ENCODE measurements around the gene L3MBTL4. TPM values are rescaled to one million over a fixed set of nuclear protein-coding genes. Genes with fewer than 3 reads are reported as not detected.
A peak's percentile ranks its signal among the peaks of the same experiment; 100 is the strongest.

L3MBTL4 gene
- total RNA-seq, 2 donors from 2014 or later = 4.1 to 10.2 TPM

DNA sequence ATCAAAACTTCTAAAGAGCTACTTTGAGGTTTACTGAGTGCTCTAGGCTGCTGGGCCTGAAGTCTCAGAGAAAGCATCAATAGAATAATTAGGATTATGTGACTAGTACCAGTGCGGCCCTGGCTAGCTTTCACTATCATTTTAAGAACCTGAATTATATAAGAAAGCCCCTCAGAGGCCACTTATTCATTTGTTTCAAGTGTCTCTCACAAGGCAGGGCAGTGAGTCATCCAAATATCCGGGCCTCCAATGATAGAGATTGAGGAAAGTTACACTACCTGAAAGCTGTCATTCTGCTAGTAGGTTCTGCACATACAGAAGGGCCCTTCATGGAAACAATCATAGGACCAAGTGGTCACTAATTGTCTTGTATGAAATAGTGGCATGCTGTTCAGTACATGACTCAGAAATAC, 193.1 kb downstream of the L3MBTL4 start:
- DNase-seq (ENCODE audit: low spot score) = no peak
- H3K9me3 Mint-ChIP-seq = peaks cover 3% of the 10 kb centered on the region
- H3K36me3 Mint-ChIP-seq = peaks cover 11% of the 10 kb centered on the region
- peaks cover 0 to 10% of the 10 kb centered on the region in 2 donors for H3K4me1 Mint-ChIP-seq (ENCODE audit: low read depth in 2 of 2)
- H3K27ac Mint-ChIP-seq = no peak overlapping the region
- no peak overlapping the region for H3K4me3 Mint-ChIP-seq
- H3K27me3 Mint-ChIP-seq = no peaks in the 10 kb centered on the region
- ATAC-seq = peak in 1 of 2 donors; percentile 51

DNA sequence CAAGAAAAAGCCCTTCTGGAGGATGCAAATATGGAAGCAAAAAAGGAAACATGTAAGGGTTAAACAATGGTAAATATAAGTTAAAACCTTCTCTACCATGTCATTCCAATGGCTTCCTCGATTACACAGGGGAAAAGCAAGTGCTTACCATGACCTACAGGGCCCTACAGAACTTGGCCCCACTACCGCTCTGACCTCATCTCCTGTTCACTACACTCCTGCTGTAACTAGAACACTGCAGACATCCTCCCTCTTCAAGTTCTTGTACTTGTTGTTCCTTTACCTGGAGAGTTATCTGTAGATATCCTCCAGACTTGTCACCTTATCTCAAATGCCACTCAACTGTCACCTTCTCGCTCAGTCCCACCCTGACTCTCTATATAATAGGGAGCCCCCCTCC, 194.6 kb downstream of the L3MBTL4 start:
- Mint-ChIP-seq H3K36me3 (peaks cover 8% of the 10 kb centered on the region), H3K4me3 (no peak overlapping the region), H3K4me1 (ENCODE audit: low read depth in 2 of 2) (peaks cover 0 to 10% of the 10 kb centered on the region in 2 donors), H3K27ac (no peak overlapping the region), H3K9me3 (peaks cover 3% of the 10 kb centered on the region), H3K27me3 (no peaks in the 10 kb centered on the region)
- ATAC-seq (no peak), DNase-seq (ENCODE audit: low spot score) (no peak)

DNA sequence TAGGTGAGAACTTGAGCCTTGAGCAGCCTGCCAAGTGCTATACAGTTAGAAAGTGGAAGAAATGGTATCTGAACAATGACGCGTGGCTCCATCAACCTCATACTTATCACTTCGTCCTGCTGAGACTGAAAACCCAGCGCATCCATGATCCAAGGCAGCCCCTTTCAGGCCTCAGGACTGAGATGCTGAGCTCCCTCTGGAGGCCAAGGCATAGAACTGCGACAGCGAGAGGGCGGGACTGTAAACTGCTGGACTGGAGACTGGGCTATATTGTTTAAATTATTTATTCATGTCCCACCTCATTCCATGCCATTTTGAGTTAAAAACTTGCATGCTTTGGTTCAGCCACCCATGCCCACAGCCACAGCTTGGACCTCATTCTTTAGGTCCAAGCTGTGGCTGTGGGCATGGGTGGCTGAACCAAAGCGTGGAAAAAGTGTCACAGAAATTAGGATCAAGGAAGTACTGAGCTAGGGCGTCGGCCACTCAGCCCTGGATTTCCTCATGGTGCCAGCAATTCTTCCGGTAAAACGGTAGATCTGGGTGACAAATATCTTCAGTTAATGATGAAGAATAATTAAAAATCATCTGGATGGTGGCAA, 195.5 kb downstream of the L3MBTL4 start:
- Mint-ChIP-seq H3K9me3 (no peaks in the 10 kb centered on the region), H3K4me1 (ENCODE audit: low read depth in 2 of 2) (peaks cover 0 to 6% of the 10 kb centered on the region in 2 donors), H3K36me3 (no peaks in the 10 kb centered on the region), H3K27ac (no peak overlapping the region), H3K27me3 (no peaks in the 10 kb centered on the region), H3K4me3 (no peak overlapping the region)
- peak; percentile 66 for DNase-seq (ENCODE audit: low spot score)
- no peak for ATAC-seq

DNA sequence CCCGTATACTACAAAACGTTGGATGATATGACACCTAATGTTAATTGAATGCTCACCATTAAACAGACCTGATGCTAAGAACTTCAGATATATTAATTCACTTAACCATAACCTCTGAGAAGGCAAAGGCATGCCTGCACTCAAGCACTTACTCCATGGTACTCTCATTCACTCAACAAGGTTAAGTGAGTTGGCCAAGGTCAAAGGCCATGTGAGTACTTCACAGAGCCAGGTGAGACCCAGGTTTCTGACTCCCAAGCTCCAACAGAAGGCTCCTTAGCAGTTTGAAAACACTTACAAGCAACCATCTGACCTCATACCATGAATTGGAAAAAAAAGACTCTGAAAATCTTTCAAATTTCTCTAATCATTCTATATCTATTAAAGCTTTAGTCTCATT, 198.8 kb downstream of the L3MBTL4 start:
- H3K4me3 Mint-ChIP-seq = no peak overlapping the region
- H3K27ac Mint-ChIP-seq = no peak overlapping the region
- H3K4me1 Mint-ChIP-seq (ENCODE audit: low read depth in 2 of 2) = peaks cover 0 to 4% of the 10 kb centered on the region in 2 donors
- H3K9me3 Mint-ChIP-seq = no peaks in the 10 kb centered on the region
- no peak for ATAC-seq
- H3K27me3 Mint-ChIP-seq = no peaks in the 10 kb centered on the region
- H3K36me3 Mint-ChIP-seq = no peaks in the 10 kb centered on the region
- no peak for DNase-seq (ENCODE audit: low spot score)

DNA sequence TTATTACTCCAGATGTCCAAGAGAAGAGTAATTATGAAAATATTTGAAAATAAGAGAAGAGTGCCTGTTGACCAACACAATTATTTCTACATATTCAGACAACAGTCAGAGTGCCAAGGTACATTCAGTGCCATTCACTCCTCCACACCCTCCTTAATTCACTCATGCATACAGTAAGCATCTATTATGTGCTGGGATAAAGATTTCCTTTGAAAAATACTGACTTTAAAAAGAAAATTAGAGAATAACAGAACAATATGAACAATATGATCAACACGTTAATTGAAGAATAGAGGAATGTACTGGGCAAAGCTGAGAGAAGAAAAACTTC, 203.6 kb downstream of the L3MBTL4 start:
- Mint-ChIP-seq H3K9me3 (no peaks in the 10 kb centered on the region), H3K4me3 (no peak overlapping the region), H3K27ac (no peak overlapping the region), H3K36me3 (no peaks in the 10 kb centered on the region), H3K27me3 (no peaks in the 10 kb centered on the region), H3K4me1 (ENCODE audit: low read depth in 2 of 2) (no peaks in the 10 kb centered on the region)
- DNase-seq (ENCODE audit: low spot score) = no peak
- no peak for ATAC-seq

DNA sequence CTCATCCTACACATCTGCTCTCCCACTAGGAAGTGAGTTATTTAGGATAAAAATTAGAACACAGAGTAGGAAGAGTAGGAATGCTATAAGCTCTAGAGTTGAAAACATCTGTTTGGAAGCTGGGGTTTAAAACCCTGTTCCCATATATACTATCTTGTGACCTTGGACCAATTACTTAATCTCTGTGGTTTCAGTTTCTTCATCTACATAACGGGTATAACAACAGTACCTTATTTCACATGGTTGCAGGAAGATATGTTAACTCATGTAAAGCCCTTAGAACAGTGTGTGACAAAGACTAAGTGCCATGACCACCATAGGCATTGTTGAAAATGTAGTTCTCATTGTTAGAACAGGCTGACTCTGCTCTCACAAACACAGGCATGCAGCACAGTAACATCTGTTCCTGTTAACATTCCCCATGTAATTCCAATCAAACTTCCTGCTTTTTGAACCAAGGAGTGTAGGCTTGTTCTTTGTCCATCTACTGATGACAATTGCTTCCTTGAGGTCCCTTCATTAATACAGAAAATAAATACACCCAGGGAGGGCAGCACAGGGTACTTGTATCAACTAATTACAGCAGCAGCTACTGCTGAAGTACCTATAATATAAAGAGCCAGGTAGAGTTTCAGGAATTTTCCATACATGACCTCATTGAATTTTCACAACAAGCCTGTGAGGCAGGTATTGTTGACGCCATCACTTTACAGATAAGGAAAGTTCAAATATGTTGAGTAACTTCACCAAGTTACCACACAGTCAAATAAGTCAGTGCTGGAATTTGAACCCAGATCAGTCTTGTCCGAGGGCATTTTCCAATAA, 204.2 kb downstream of the L3MBTL4 start:
- no peaks in the 10 kb centered on the region for H3K36me3 Mint-ChIP-seq
- DNase-seq (ENCODE audit: low spot score) (no peak), ATAC-seq (no peak)
- H3K27ac Mint-ChIP-seq = no peak overlapping the region
- H3K4me3 Mint-ChIP-seq = no peak overlapping the region
- H3K9me3 Mint-ChIP-seq = no peaks in the 10 kb centered on the region
- H3K4me1 Mint-ChIP-seq (ENCODE audit: low read depth in 2 of 2) = no peaks in the 10 kb centered on the region
- no peaks in the 10 kb centered on the region for H3K27me3 Mint-ChIP-seq

DNA sequence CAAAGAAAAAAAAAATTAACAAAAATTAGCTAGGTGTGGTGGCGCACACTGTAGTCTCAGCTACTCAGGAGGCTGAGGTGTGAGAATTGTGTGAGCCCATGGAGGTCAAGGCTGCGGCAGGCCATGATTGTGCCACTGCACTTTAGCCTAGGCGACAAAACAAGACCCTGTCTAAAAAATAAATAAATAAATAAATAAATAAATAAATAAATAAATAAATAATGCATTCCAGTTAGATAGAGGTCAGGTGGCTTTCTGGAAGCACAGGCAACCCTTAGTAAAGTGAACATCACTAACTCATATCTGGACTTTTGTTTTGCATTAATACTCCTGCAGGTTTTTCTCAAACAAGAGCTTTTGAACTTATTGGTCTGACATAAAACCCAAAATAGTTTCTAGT, 206.8 kb downstream of the L3MBTL4 start:
- no peak overlapping the region for H3K4me3 Mint-ChIP-seq
- H3K27me3 Mint-ChIP-seq = no peaks in the 10 kb centered on the region
- ATAC-seq = no peak
- no peaks in the 10 kb centered on the region for H3K36me3 Mint-ChIP-seq
- DNase-seq (ENCODE audit: low spot score) = no peak
- no peak overlapping the region for H3K27ac Mint-ChIP-seq
- no peaks in the 10 kb centered on the region for H3K9me3 Mint-ChIP-seq
- H3K4me1 Mint-ChIP-seq (ENCODE audit: low read depth in 2 of 2) = no peaks in the 10 kb centered on the region

DNA sequence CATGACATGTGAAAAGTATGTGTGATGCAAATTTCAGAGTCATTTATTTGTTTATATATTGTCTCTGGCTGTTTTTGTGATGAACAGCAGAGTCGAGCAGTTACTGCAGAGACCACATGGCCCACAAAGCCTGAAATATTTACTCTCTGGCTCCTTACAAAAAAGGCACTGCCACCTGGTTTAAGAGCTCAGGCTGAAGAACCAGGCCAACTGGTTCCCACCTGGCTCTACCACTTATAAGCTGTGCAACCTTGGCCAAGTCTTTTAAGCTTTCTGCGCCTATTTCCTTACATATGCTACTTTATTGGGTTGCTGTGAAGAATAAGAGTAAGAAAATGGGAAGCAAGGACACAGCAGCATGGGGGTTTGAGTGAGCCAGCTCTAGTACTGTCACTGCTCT, 207.6 kb downstream of the L3MBTL4 start:
- H3K36me3 Mint-ChIP-seq = no peaks in the 10 kb centered on the region
- H3K4me1 Mint-ChIP-seq (ENCODE audit: low read depth in 2 of 2) = no peaks in the 10 kb centered on the region
- ATAC-seq (no peak), DNase-seq (ENCODE audit: low spot score) (no peak)
- no peaks in the 10 kb centered on the region for H3K9me3 Mint-ChIP-seq
- no peaks in the 10 kb centered on the region for H3K27me3 Mint-ChIP-seq
- no peak overlapping the region for H3K27ac Mint-ChIP-seq
- H3K4me3 Mint-ChIP-seq = no peak overlapping the region

DNA sequence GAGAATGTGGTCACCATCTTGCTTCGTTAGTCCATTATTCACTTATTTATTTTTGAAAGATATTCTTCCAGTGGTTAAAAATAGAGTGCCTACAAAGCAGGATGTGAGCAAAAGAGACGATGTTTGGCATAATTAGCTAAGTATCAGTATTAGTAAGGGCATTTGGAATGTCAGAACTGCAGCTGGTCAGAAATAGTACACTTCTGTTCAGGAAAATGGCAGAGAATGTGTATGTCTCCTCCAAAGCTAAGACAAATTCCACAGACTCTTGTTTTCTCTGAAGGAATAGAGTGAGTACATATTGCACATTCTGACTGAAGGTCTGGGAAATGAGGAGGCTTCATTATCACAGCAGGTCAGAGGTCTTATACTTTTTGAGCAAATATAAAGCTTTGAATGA, 209.0 kb downstream of the L3MBTL4 start:
- Mint-ChIP-seq H3K36me3 (no peaks in the 10 kb centered on the region), H3K4me1 (ENCODE audit: low read depth in 2 of 2) (no peaks in the 10 kb centered on the region), H3K27ac (no peak overlapping the region), H3K27me3 (no peaks in the 10 kb centered on the region), H3K9me3 (no peaks in the 10 kb centered on the region), H3K4me3 (no peak overlapping the region)
- DNase-seq (ENCODE audit: low spot score) (no peak), ATAC-seq (no peak)

DNA sequence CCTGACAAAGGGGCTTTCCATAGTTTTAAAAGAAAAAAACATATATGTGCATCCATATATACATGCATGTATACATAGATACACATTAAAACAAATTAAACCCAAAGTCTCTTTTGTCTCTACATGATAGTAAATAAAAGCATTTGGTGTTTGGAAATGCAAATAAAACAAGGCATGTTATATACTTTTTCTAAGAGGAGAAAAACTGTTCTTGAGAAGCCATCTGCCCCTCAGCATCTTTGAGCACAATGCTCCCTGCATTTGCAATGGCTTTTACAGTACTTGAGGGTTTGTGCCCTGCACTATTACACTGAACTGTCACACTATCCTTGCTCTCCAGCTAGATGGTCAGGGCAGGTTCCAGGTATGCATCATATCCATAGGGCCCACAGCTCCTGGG, 210.2 kb downstream of the L3MBTL4 start:
- Mint-ChIP-seq H3K4me1 (ENCODE audit: low read depth in 2 of 2) (no peaks in the 10 kb centered on the region), H3K4me3 (no peak overlapping the region), H3K9me3 (no peaks in the 10 kb centered on the region), H3K27me3 (no peaks in the 10 kb centered on the region), H3K27ac (no peak overlapping the region), H3K36me3 (no peaks in the 10 kb centered on the region)
- no peak for DNase-seq (ENCODE audit: low spot score)
- ATAC-seq = no peak

DNA sequence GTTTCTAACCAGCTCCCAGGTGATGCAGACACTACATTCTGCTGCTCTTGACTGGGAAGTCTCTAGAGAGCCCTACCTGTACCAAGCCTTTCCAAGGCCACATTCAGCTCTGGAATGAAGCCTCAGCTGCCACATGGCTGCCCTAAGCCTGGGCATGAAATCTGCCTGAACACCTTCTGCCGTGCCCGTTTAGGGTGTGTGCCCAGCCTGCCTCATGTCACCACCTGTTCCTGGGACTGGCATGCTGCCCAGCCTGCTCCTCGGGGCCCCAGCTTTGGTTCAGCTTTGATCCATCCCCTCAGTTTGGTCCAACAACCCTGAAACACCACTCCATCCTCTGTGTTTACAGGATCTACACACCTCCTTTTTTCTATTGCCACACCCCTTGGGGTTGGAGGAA, 210.9 kb downstream of the L3MBTL4 start:
- Mint-ChIP-seq H3K36me3 (no peaks in the 10 kb centered on the region), H3K9me3 (no peaks in the 10 kb centered on the region), H3K4me3 (no peak overlapping the region)

DNA sequence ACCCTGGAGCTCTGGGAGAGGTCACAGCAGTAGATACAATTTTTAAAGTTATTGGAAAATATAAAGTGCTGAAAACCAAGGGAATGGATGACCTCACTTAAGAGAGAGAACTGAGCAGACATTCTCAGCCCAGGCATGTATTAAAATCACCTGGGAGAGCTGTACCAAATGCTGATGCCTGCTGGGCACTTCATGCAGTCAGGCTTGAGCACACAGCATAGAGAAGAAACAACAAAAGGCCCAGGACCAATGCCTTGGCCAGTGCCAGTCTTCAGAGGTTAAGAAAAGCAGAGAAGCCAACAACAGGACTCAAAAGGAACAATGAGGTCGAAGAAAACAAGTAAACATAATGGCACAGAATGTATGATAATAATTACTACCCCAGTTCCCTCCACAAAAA, 211.8 kb downstream of the L3MBTL4 start:
- H3K36me3 Mint-ChIP-seq = peaks cover 3% of the 10 kb centered on the region
- H3K4me3 Mint-ChIP-seq = no peak overlapping the region
- no peaks in the 10 kb centered on the region for H3K4me1 Mint-ChIP-seq (ENCODE audit: low read depth in 2 of 2)
- no peaks in the 10 kb centered on the region for H3K27me3 Mint-ChIP-seq
- ATAC-seq = no peak
- H3K27ac Mint-ChIP-seq = no peak overlapping the region
- DNase-seq (ENCODE audit: low spot score) = no peak
- H3K9me3 Mint-ChIP-seq = no peaks in the 10 kb centered on the region

More for the DNA sequence above, 210.9 kb downstream of the L3MBTL4 start:
- DNase-seq (ENCODE audit: low spot score) (no peak), ATAC-seq (peak in 1 of 2 donors; percentile 27)
- Mint-ChIP-seq H3K27me3 (no peaks in the 10 kb centered on the region), H3K4me1 (ENCODE audit: low read depth in 2 of 2) (no peaks in the 10 kb centered on the region), H3K27ac (no peak overlapping the region)

DNA sequence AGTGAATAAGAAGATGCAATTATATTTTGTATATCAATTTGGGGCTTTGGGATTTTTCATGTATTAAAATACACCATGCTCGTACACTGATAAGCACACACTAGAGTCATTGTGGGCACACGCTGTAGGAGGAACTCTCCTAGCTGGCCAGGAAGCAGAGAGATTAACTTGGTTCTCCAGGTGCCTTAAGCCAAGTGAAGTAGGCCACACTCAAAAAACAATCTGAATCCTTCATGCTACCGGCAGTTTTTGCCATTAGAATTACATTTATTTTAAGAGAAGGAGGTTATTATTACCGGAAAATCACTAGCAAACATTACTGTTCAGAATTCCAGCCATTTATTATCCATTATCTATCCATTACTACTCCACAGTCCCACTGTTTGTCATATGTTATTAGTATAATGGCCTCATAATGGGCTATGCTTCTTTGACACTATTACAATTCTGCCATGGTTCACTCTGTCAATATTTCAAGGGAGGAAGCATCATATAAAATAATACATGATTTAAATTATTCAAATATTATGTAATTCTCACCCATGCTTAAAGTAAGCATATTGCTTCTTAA, 214.4 kb downstream of the L3MBTL4 start:
- H3K27ac Mint-ChIP-seq = no peak overlapping the region
- H3K4me3 Mint-ChIP-seq = no peak overlapping the region
- ATAC-seq (no peak), DNase-seq (ENCODE audit: low spot score) (no peak)
- H3K27me3 Mint-ChIP-seq = no peaks in the 10 kb centered on the region
- no peaks in the 10 kb centered on the region for H3K4me1 Mint-ChIP-seq (ENCODE audit: low read depth in 2 of 2)
- no peaks in the 10 kb centered on the region for H3K9me3 Mint-ChIP-seq
- H3K36me3 Mint-ChIP-seq = peaks cover 4% of the 10 kb centered on the region

DNA sequence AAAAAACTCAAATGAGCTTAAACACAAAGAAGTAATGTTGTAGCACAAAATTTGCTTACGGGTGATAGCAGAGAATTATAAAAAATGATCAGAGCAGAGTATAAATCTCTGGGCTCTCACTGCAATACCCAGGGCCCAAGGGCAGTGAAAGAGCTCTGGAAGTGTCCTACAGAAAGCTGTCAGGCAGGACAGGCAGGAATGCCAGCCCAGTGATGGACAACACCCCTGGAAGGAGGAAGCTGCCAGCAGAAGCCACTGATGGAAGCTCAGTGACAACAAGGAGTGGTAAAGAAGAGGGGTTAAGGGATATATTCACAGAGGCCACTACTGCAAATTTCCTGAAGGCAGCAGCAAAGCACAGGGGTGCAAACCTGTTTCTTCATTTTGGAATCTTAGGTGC, 214.9 kb downstream of the L3MBTL4 start:
- no peak overlapping the region for H3K27ac Mint-ChIP-seq
- peaks cover 4% of the 10 kb centered on the region for H3K36me3 Mint-ChIP-seq
- no peak overlapping the region for H3K4me3 Mint-ChIP-seq
- no peaks in the 10 kb centered on the region for H3K4me1 Mint-ChIP-seq (ENCODE audit: low read depth in 2 of 2)
- DNase-seq (ENCODE audit: low spot score) (no peak), ATAC-seq (no peak)
- H3K27me3 Mint-ChIP-seq = no peaks in the 10 kb centered on the region
- H3K9me3 Mint-ChIP-seq = no peaks in the 10 kb centered on the region

Data from natural killer cell treated with Interleukin-12 subunit alpha and Interleukin-12 subunit beta and Interleukin-15 and Interleukin-18, amount 100 ng/mL, for 72 hours (primary cell).